ENCODE data around the gene C1orf56. TPM values are rescaled to one million over a fixed set of nuclear protein-coding genes. Genes with fewer than 3 reads are reported as not detected.
A peak's percentile ranks its signal among the peaks of the same experiment; 100 is the strongest.

C1orf56 gene
- total RNA-seq, 1 donor = 3.0 TPM

DNA sequence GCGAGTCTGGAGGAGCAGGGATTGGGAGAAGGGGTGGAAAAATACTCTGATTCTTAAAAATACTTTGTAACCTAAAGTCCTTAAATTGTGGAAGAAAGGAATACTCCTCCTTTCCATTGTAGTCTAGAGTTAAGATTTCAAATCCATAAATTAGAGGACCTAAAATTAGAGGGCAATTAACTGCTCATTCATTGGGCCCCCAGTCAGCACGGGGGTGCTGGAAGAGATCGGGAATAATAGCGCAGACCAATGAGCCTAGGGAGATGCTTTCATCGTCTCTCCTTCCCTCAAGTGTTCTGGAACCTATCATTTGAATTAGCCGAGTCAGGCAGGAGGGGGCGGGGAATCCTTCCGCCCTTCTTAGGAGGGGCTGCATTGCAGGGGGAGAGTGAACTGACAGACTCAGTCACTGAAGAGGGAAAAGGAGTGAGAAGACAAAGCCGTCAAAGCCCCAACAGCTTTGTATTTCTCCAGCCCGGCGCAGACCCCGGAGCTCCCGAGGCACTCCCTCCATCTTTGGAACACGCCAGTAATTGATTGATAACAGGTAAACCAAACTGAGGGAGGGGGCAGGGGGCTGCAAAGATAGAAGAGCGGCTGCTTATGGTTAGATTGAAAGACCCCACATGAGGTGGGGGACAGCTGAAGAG lies 12.6 kb downstream of the C1orf56 start, which contains the start of gene MLLT11:
MLLT11 (plus strand) TSS at position 391 of the 650 bp plus-strand sequence. CDS start 6,828 bp downstream, outside the sequence.
- peak within 1 kb of the TSS; percentile 78 for H3K4me3 ChIP-seq (ENCODE audit: low read depth, low read length)
- TF ChIP-seq, protein P1, sequence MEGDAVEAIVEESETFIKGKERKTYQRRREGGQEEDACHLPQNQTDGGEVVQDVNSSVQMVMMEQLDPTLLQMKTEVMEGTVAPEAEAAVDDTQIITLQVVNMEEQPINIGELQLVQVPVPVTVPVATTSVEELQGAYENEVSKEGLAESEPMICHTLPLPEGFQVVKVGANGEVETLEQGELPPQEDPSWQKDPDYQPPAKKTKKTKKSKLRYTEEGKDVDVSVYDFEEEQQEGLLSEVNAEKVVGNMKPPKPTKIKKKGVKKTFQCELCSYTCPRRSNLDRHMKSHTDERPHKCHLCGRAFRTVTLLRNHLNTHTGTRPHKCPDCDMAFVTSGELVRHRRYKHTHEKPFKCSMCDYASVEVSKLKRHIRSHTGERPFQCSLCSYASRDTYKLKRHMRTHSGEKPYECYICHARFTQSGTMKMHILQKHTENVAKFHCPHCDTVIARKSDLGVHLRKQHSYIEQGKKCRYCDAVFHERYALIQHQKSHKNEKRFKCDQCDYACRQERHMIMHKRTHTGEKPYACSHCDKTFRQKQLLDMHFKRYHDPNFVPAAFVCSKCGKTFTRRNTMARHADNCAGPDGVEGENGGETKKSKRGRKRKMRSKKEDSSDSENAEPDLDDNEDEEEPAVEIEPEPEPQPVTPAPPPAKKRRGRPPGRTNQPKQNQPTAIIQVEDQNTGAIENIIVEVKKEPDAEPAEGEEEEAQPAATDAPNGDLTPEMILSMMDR (IDR thresholded peaks at IDR 0.05; ENCODE audit: insufficient read depth, low read depth, low read length) = no peak
- DNase-seq (ENCODE audit: low read depth) = peak; percentile 70

DNA sequence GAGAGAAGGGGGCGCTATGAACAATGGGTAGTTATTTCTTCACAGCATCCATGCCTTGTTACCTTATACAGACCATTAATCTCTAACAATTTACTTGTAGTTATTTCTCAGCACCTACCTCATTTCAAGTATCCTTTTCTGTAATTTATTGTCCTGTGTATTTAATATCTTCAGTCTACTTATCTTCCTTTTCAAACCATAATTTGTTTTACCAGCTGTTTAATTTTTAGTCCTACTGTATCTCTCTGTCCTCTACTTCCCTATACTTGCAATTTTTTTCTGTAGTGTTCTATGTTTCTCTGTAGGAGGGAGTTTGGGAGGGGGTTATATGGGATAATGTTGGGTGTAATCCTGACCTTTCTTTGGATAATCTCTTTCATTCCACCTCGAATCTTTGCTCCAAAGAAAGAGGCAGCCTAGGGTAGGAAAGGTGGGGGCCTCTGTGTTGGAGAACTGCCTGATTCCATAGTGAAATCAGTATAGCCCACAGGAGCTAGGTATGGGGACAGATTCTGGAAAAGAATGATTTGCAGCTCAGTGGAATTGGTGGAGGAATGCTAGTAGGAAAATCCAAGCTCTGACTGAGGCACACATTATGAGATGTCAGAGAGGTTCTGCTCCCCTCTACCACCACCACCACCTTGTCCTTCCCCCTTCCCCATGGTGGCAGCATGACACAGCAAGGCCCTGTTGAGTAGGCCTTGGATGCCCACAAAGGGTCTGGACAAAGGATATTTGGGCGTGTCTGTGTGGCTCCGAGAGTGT lies 13.3 kb downstream of the C1orf56 start:
- no peak for DNase-seq (ENCODE audit: low read depth)
- TF ChIP-seq, protein P1 (IDR thresholded peaks at IDR 0.05; ENCODE audit: insufficient read depth, low read depth, low read length) = no peak
- peak overlapping the region; percentile 78 for H3K4me3 ChIP-seq (ENCODE audit: low read depth, low read length)

DNA sequence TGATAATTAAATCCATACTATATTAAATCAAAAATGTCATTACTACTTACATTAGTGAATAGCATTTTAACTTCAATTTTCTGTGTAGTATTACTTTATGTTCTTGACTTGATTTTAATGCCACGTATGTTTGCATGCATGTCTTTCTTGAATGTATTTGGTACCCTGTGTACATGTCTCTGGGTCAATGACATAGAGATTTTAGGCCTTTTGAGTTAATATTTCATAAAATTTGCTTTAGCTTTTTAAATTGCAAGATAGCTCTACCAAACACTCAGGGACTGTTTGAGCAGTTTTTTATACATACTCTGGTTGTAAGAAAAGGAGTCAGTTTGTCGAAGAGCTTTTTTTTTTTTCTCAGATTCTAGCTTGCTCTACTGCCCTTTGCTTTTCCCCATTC lies 14.2 kb downstream of the C1orf56 start:
- TF ChIP-seq, protein P1 (IDR thresholded peaks at IDR 0.05; ENCODE audit: insufficient read depth, low read depth, low read length) = no peak
- no peak for DNase-seq (ENCODE audit: low read depth)
- peak overlapping the region; percentile 15 for H3K4me3 ChIP-seq (ENCODE audit: low read depth, low read length)

DNA sequence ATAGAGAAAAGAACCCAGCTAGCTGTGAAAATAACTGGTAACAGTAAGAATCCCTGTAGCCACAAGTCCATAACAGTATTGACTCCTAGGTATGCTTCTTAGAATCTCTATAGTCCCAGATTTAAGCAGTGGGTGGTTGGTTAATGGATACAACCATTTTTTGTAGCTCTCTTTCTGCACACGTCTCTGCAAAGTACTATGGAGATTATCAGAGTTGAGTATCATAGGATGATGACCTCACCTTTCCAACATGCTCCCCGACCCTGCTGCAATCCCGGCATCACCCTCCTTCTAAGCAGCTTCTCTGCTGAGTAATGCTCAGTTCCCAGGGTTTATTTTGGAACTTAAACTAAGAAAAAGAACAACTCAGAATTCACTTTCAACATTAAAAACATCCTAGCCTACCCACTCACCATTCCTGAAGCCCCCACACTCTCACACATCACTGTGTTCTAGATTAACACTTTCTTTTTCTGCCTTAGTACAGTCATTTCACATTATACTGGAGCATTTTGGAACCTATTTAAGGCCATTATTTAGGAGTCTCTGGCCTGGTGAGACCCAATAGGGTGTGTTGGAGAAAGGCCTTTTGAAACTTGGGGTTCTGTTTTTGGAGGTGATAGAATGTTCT lies 15.3 kb downstream of the C1orf56 start:
- no peak overlapping the region for H3K4me3 ChIP-seq (ENCODE audit: low read depth, low read length)
- TF ChIP-seq, protein P1 (IDR thresholded peaks at IDR 0.05; ENCODE audit: insufficient read depth, low read depth, low read length) = no peak
- DNase-seq (ENCODE audit: low read depth) = peak; percentile 87

DNA sequence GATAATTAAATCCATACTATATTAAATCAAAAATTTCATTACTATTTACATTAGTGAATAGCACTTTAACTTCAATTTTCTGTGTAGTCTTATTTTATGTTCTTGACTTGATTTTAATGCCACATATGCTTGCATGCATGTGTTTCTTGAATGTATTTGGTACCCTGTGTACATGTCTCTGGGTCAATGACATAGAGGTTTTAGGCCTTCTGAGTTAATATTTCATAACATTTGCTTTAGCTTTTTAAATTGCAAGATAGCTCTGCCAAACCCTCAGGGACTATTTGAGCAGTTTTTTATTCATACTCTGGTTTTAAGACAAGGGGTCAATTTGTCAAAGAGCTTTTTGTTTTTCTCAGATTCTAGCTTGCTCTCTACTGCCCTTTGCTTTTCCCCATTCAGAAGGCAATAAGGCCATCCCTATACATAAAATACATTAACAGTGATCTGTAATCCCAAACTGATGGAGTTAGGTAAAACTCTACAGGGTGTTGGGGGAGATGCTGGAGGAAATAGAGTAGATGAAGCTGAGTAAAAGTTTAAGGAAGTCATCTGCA lies 17.6 kb downstream of the C1orf56 start:
- no peak overlapping the region for H3K4me3 ChIP-seq (ENCODE audit: low read depth, low read length)
- DNase-seq (ENCODE audit: low read depth) = no peak
- TF ChIP-seq, protein P1 (IDR thresholded peaks at IDR 0.05; ENCODE audit: insufficient read depth, low read depth, low read length) = no peak

DNA sequence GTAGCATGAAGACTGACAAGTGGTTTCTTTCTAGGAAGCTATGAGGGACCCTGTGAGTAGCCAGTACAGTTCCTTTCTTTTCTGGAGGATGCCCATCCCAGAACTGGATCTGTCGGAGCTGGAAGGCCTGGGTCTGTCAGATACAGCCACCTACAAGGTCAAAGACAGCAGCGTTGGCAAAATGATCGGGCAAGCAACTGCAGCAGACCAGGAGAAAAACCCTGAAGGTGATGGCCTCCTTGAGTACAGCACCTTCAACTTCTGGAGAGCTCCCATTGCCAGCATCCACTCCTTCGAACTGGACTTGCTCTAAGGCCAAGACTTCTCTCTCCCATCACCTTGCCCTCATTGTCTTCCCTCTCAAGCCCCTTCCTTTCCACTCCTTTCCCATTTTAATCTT lies 19.6 kb downstream of the C1orf56 start:
- no peak overlapping the region for H3K4me3 ChIP-seq (ENCODE audit: low read depth, low read length)
- TF ChIP-seq, protein P1 (IDR thresholded peaks at IDR 0.05; ENCODE audit: insufficient read depth, low read depth, low read length) = no peak
- no peak for DNase-seq (ENCODE audit: low read depth)

Data from fibroblast of villous mesenchyme (primary cell).